Measurements from ENCODE around the gene LINGO4.

LINGO4 gene

DNA sequence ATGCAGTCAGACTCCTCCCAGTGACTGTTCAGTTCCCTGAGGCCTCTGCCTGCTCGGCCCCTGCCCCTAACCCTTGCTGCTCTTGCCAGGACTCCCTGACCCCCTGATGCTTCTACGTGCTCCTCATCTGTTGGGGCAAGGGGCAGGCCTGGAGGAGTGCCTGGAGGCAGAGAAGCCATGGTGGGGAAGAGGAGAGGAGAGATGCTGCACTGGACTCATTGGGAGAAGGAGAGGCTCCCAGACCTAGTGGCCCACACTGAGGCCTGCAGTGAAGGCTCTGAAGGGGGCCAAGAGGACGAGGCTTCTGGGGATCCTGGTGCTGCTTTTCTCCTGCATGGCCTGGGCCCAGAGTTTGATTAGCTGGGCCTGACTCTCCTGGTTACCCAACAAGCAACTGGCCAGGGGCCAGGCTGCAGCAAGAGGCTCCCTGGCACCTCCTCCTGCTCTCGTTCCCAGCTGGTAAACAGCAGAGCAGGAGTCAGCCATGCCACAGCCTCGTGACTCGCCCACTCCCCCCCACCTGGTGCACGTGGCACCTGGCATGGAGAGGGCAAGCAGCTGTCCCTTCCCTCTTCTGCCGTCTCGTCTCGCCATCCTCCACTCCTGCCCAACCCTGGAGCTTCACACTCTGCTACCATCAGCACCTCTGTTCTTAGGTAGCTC, 27.2 kb upstream of the LINGO4 start:
- Histone ChIP-seq H3K9ac (ENCODE audit: low read depth, low read length) (no peak overlapping the region), H3K4me1 (ENCODE audit: insufficient read depth, low read length) (peaks cover 21% of the 10 kb centered on the region), H3K36me3 (ENCODE audit: insufficient read depth, low read depth, low read length) (no peaks in the 10 kb centered on the region), H3K9me3 (ENCODE audit: insufficient read depth, low read depth, low read length) (no peaks in the 10 kb centered on the region), H3K27ac (ENCODE audit: low read length) (no peak overlapping the region), H3K27me3 (ENCODE audit: insufficient read depth, low read length) (peaks cover 10% of the 10 kb centered on the region), H3K4me3 (ENCODE audit: low read length) (no peak overlapping the region)

DNA sequence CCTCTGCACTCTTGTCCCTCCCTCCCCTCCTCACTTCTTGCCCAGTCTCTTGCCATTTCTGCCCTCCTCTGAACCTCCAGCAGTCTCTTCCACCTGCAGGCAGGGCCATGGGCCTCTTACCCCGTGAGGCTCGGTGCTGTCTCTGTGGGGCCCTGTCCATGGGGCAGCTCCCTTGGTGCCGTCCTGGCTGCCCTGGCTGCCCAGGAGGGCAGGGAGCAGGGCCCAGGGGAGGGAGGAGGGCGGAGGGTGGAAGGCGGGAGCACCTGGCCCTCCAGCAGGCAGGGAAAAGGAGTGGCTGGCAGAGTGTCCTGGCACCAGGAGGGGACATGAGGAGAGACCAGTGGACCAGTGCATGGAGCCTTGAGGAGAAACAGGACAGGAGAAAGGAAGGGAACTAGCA, 26.4 kb upstream of the LINGO4 start, which contains the start of gene RORC:
RORC (minus strand) TSS at position 198 of the 400 bp plus-strand sequence; CDS start at position 160, 38 bp downstream.
- Histone ChIP-seq H3K4me3 (ENCODE audit: low read length) (no peak within 1 kb of the TSS), H3K27me3 (ENCODE audit: insufficient read depth, low read length) (peaks cover 1% of the 10 kb centered on the region), H3K4me1 (ENCODE audit: insufficient read depth, low read length) (peaks cover 21% of the 10 kb centered on the region), H3K9ac (ENCODE audit: low read depth, low read length) (no peak within 1 kb of the TSS), H3K36me3 (ENCODE audit: insufficient read depth, low read depth, low read length) (no peaks in the 10 kb centered on the region), H3K27ac (ENCODE audit: low read length) (no peak within 1 kb of the TSS), H3K9me3 (ENCODE audit: insufficient read depth, low read depth, low read length) (no peaks in the 10 kb centered on the region)

DNA sequence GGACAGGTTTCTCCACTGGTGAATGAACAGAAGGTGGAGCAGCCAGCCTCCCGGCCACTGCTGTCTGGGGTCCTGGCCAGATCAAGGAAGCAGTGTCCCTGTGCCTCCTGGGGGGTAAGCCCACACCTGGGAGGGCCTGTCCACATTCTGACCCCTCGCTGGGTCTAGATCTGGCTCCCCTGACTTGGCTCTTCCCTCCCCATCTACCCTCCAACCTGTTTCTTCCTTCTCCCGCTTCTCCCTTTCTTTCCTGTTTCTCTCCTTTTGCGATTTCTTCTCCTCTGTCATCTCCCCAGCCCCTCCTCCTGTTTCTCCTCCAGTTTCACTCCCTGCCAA, 26.0 kb upstream of the LINGO4 start:
- no peak overlapping the region for H3K27ac ChIP-seq (ENCODE audit: low read length)

DNA sequence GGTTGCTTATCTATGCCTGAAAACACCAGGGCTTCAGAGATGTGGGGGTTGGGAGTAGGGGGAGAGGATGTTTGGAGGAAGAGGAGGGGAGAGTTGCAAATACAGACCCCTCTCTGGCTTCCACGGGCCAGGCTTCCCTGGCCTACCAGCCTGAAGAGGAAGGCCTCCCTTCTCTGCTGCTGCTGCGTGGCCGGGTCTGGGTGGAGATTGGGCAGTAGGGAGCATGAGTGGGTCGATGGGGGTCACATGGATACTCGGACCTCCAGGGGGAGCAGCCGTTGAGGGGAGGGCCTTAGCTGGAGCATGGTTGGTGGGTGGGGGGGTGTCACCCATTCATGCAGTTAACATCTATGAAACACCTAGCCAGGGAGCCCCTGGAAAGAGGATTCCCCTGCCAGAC, 24.8 kb upstream of the LINGO4 start:
- no peak overlapping the region for H3K4me3 ChIP-seq (ENCODE audit: low read length)
- peaks cover 28% of the 10 kb centered on the region for H3K4me1 ChIP-seq (ENCODE audit: insufficient read depth, low read length)
- no peaks in the 10 kb centered on the region for H3K27me3 ChIP-seq (ENCODE audit: insufficient read depth, low read length)
- no peak overlapping the region for H3K9ac ChIP-seq (ENCODE audit: low read depth, low read length)
- H3K27ac ChIP-seq (ENCODE audit: low read length): no peak overlapping the region
- no peaks in the 10 kb centered on the region for H3K9me3 ChIP-seq (ENCODE audit: insufficient read depth, low read depth, low read length)
- no peaks in the 10 kb centered on the region for H3K36me3 ChIP-seq (ENCODE audit: insufficient read depth, low read depth, low read length)

More for the DNA sequence above, 26.0 kb upstream of the LINGO4 start:
- Histone ChIP-seq H3K9ac (ENCODE audit: low read depth, low read length) (no peak overlapping the region), H3K36me3 (ENCODE audit: insufficient read depth, low read depth, low read length) (no peaks in the 10 kb centered on the region), H3K4me1 (ENCODE audit: insufficient read depth, low read length) (peaks cover 24% of the 10 kb centered on the region), H3K27me3 (ENCODE audit: insufficient read depth, low read length) (no peaks in the 10 kb centered on the region), H3K4me3 (ENCODE audit: low read length) (no peak overlapping the region), H3K9me3 (ENCODE audit: insufficient read depth, low read depth, low read length) (no peaks in the 10 kb centered on the region)

DNA sequence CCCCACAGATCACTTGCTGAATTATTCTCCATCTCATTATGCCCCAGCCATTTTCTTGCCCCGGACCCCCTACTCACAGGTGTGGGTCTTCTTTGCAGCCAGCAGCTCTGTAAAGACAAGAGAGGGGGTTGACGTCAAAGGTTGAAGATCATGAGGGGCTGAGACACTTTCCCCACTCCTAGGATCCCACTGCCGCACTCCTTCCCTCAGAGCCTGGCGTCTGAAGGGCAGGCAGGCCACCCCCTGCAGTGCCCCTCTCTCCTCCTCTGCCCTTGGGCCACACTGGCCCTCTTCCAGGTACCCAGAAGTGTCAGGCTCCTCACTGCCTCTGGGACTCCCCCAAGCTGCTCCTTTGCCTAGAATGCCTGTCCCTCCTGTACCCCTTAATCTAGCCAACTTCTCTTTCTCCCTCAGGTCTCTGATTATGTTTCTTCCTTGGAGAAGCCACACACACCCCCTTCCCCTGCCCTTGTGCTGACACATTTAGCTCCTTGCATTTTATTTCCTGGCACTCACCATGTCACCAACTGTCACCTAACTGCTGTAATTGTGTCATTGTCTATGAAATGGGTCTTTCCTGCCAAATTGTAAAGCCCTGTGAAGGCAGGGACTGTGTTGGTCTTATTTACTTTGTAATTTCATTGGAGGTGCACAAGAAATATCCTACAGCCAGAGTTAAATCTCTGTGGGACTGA, 24.3 kb upstream of the LINGO4 start:
- Histone ChIP-seq H3K36me3 (ENCODE audit: insufficient read depth, low read depth, low read length) (no peaks in the 10 kb centered on the region), H3K9me3 (ENCODE audit: insufficient read depth, low read depth, low read length) (no peaks in the 10 kb centered on the region), H3K4me1 (ENCODE audit: insufficient read depth, low read length) (peaks cover 28% of the 10 kb centered on the region), H3K27me3 (ENCODE audit: insufficient read depth, low read length) (no peaks in the 10 kb centered on the region), H3K27ac (ENCODE audit: low read length) (no peak overlapping the region), H3K9ac (ENCODE audit: low read depth, low read length) (0 out of 2 replicates have a peak overlapping the region, but pooled peaks have one; percentile 1), H3K4me3 (ENCODE audit: low read length) (no peak overlapping the region)

DNA sequence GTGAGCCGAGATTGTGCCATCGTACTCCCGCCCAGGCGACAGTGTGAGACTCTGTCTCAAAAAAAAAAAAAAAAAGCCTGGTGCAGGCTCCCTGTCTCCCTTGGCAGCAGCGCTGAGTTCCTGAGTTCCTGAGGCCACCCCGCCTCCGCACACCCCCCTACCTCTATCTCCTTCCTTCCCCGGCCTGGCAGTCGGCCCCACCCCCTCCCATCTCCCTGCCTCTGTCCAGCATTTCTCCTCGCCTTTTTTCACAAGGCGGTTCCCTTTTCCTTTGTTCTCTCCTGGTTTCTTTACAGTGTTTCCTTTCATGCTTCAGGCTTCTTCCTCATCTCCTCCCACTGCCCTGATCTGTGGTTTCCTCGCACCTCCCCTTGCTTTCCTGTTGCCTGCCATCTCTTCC, 23.7 kb upstream of the LINGO4 start:
- Histone ChIP-seq H3K4me3 (ENCODE audit: low read length) (no peak overlapping the region), H3K27ac (ENCODE audit: low read length) (no peak overlapping the region), H3K4me1 (ENCODE audit: insufficient read depth, low read length) (peaks cover 28% of the 10 kb centered on the region), H3K27me3 (ENCODE audit: insufficient read depth, low read length) (no peaks in the 10 kb centered on the region), H3K9me3 (ENCODE audit: insufficient read depth, low read depth, low read length) (no peaks in the 10 kb centered on the region), H3K36me3 (ENCODE audit: insufficient read depth, low read depth, low read length) (no peaks in the 10 kb centered on the region), H3K9ac (ENCODE audit: low read depth, low read length) (0 out of 2 replicates have a peak overlapping the region, but pooled peaks have one; percentile 1)

DNA sequence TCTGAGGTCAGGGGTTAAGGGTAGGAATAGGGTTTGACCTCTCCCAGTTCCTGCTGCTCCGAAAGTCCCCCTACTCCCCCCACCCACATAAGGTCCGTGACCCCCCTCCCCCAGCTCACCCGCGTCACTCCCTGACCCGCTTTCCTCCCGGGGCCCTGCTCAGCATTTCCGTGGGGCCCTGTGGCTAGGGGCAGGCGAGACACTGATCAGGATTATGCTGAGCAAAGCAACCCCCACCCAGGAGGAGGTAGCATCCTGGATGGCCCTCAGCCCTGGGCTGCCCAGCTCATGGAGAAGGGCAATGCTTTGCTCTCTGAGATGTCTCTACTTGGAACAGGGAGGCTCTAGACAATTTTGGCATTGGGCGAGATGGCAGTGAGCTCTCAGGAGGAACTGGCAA, 22.6 kb upstream of the LINGO4 start:
- H3K9ac ChIP-seq (ENCODE audit: low read depth, low read length): no peak overlapping the region
- H3K27me3 ChIP-seq (ENCODE audit: insufficient read depth, low read length): no peaks in the 10 kb centered on the region
- no peaks in the 10 kb centered on the region for H3K9me3 ChIP-seq (ENCODE audit: insufficient read depth, low read depth, low read length)
- no peaks in the 10 kb centered on the region for H3K36me3 ChIP-seq (ENCODE audit: insufficient read depth, low read depth, low read length)
- no peak overlapping the region for H3K27ac ChIP-seq (ENCODE audit: low read length)
- H3K4me1 ChIP-seq (ENCODE audit: insufficient read depth, low read length): peaks cover 30% of the 10 kb centered on the region
- no peak overlapping the region for H3K4me3 ChIP-seq (ENCODE audit: low read length)

DNA sequence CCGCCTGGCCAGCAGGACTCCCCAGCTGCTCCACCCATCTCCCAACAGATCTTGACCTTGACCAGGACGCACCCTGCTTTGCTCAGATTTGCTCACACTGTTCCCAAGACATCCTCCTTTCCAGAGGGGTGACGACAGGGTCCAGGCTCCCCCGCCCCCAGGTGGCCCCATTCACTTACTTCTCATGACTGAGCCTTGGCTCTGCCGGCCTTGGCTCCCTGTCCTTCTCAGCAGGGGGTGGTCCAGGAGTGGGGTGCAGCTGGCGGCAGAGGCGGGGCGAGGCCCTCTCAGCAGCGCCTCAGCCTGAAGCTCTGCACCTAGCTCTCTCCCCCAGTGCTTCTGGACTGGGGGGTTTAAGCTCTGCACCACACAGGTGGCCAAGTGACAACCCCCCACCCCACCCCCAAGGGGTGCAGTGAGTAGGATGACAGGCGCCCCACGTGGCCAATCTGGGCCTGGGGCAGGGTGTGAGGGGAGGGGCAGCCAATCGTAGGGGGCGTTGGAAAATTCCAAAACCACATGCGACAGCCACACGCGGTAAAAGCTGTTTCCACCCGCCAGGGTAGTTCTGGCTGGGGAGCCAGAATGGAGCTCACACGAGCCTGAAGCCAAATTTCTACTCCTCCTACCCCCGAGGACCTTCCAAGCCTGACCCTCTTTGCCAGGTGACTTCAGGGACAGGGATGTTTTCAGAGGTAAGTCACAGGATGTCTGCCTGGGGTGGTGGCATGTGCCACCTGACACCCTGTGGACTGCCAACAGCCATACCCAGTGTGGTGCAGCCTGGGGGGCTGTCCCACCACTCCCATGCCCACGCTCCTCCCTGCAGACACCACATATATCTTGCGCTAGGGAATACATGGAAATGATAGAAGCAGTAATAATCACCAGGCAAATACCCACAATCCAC, 20.8 kb upstream of the LINGO4 start:
- Histone ChIP-seq H3K9me3 (ENCODE audit: insufficient read depth, low read depth, low read length) (no peaks in the 10 kb centered on the region), H3K9ac (ENCODE audit: low read depth, low read length) (no peak overlapping the region), H3K4me3 (ENCODE audit: low read length) (peak overlapping the region; percentile 1; the same call in 1 of the 2 replicates), H3K36me3 (ENCODE audit: insufficient read depth, low read depth, low read length) (no peaks in the 10 kb centered on the region), H3K4me1 (ENCODE audit: insufficient read depth, low read length) (peaks cover 35% of the 10 kb centered on the region), H3K27ac (ENCODE audit: low read length) (no peak overlapping the region), H3K27me3 (ENCODE audit: insufficient read depth, low read length) (no peaks in the 10 kb centered on the region)

DNA sequence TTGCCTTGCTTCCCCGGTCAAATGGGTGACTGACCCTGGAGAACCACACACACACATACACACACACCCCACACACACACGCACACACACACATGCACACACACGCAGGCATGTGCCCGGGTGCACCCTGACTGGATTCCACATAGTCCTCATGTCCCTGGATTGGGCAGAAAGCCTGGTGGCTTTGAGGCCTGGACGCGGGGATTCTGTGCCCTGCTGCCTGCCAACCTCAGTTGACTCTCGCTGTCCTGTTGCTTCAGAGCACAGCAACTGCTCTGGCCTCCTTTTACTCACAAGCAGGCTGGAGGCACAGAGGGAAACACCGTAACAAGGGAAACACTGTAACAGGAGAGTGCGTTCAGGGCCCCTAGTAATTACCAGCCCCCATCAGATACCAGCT, 20.0 kb upstream of the LINGO4 start:
- no peak overlapping the region for H3K27ac ChIP-seq (ENCODE audit: low read length)
- H3K4me1 ChIP-seq (ENCODE audit: insufficient read depth, low read length): peaks cover 33% of the 10 kb centered on the region
- no peaks in the 10 kb centered on the region for H3K9me3 ChIP-seq (ENCODE audit: insufficient read depth, low read depth, low read length)
- no peaks in the 10 kb centered on the region for H3K27me3 ChIP-seq (ENCODE audit: insufficient read depth, low read length)
- H3K9ac ChIP-seq (ENCODE audit: low read depth, low read length): no peak overlapping the region
- H3K4me3 ChIP-seq (ENCODE audit: low read length): no peak overlapping the region
- H3K36me3 ChIP-seq (ENCODE audit: insufficient read depth, low read depth, low read length): no peaks in the 10 kb centered on the region

DNA sequence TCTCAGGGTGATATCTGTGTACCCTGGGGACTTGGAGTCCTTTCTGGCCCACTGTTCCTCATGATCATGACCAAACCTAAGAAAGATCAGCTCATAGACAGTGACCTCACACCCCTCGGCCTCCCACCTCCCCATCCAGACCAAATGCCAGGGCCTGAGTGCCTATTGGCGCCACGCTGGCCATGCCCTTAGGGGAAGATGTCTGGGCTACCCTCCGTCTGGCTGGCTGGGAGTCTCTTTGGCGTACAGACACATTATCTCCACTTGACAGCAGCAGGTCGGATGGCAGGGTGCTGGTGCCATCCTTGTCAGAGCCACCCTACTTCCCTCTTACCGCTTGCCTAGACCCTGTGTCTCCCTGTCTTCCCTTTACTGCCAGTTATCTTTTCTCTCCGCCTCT, 18.0 kb upstream of the LINGO4 start:
- no peaks in the 10 kb centered on the region for H3K36me3 ChIP-seq (ENCODE audit: insufficient read depth, low read depth, low read length)
- H3K9me3 ChIP-seq (ENCODE audit: insufficient read depth, low read depth, low read length): no peaks in the 10 kb centered on the region
- H3K4me1 ChIP-seq (ENCODE audit: insufficient read depth, low read length): peaks cover 17% of the 10 kb centered on the region
- H3K4me3 ChIP-seq (ENCODE audit: low read length): no peak overlapping the region
- H3K27me3 ChIP-seq (ENCODE audit: insufficient read depth, low read length): no peaks in the 10 kb centered on the region
- H3K27ac ChIP-seq (ENCODE audit: low read length): no peak overlapping the region
- no peak overlapping the region for H3K9ac ChIP-seq (ENCODE audit: low read depth, low read length)

DNA sequence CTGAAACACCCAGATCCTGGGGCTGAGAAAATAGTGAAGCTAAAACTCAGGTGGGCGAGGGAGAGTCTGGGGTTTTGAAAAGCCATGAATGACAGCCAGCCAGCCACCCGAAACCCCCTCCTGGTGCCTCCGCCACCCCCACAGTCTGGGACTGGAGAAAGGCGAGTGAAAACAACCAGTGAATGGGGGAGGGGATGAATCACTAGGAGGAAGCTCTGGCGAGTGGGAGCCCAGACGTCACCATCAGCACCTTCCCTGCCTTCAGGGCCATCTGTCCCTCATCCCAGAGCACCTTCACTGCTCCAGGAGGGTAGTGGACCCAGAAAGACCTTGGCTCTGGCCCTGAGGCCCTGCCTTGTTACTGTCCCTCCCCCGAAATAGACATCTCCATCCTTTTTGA, 17.2 kb upstream of the LINGO4 start:
- Histone ChIP-seq H3K27ac (ENCODE audit: low read length) (no peak overlapping the region), H3K4me3 (ENCODE audit: low read length) (no peak overlapping the region), H3K27me3 (ENCODE audit: insufficient read depth, low read length) (no peaks in the 10 kb centered on the region), H3K9ac (ENCODE audit: low read depth, low read length) (no peak overlapping the region), H3K4me1 (ENCODE audit: insufficient read depth, low read length) (peaks cover 14% of the 10 kb centered on the region), H3K9me3 (ENCODE audit: insufficient read depth, low read depth, low read length) (no peaks in the 10 kb centered on the region), H3K36me3 (ENCODE audit: insufficient read depth, low read depth, low read length) (no peaks in the 10 kb centered on the region)
